Activated effector memory CD4-positive, alpha-beta T cell treated with Interleukin-2 at 50 U/mL for 16 hours (primary cell): Measurements from ENCODE around the gene FASTK.
"Not testable (repeated sequence)": the region's sequence is repeated elsewhere in the genome, so short reads cannot be mapped to it uniquely, and the experiment has no call there.

Experiments
- DNase-seq: peaks from one replicate; pipeline ENCODE4 v3.0.0-alpha.2; 2020

The FASTK gene

DNA sequence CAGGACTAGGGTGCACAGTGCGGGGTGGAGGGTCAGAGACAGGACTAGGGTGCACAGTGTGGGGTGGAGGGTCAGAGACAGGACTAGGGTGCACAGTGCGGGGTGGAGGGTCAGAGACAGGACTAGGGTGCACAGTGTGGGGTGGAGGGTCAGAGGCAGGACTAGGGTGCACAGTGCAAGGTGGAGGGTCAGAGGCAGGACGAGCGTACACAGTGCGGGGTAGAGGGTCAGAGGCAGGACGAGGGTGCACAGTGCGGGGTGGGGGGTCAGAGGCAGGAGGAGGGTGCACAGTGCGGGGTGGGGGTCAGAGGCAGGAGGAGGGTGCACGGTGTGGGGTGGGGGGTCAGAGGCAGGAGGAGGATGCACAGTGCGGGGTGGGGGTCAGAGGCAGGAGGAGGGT, 37.2 kb downstream of the FASTK start:
- DNase-seq = not testable (repeated sequence)

DNA sequence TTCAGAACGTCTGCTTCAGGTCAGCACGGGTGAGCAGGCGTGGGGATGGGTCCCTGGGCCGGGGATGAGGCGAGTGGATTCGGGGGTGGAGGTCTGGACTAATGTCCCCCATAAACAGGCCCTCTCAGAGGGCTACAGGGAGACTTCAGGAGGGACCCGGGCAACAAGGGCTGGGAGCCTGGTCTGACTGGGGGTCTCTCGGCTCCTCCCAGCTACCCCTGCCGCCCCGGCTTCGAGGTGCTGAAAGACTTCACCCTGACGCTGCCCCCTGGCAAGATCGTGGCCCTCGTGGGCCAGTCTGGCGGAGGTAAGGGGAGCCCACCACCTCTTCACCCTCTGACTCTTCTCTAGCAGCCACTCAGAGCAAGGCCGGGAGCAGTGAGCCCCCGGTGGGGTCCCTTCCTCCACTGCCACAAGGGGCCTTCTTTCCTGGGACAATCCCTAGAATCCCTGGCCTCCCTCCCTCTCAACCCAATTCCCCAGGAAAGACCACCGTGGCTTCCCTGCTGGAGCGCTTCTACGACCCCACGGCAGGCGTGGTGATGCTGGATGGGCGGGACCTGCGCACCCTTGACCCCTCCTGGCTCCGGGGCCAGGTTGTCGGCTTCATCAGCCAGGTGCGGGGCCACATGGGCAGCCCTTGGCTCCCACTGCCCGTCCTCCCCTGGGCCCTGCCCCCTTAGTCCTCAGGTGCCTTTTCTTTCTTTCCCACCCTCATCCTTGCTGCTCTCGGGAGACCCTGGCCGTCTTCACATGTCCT, 39.8 kb downstream of the FASTK start:
- DNase-seq = no peak

DNA sequence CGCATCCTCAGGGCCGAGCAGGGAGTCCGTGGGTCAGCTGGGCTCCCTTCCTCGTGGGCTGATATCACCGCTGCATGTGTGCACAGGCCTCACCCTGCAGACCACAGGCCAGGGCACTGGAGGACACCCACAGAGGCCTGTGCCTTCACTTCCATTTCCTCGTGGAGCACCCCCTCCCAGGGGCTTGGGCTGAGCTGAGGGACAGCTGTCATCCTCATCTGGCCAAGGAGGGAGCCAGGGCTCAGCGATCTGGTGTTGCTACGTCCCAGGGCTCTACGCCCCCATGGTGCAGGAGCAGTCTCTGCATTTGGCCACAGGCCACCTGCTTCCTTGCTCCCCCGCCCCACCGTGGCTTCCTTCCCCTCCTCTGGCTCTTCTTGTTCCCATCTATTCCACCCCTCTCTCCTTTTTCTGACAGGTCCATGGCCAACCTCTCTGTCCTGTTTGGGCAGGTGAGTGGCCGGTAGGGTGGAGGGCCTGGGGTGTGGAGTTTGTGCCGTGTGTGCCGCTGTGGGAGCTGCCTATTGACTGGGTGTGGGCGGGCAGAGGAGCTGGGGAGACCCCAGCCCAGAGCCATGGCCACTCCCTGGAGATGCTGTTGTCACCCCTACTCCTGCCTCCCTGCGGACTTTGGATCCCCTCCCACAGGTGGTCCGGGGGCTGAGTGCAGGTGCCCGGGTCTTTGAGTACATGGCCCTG, 40.6 kb downstream of the FASTK start:
- no peak for DNase-seq

DNA sequence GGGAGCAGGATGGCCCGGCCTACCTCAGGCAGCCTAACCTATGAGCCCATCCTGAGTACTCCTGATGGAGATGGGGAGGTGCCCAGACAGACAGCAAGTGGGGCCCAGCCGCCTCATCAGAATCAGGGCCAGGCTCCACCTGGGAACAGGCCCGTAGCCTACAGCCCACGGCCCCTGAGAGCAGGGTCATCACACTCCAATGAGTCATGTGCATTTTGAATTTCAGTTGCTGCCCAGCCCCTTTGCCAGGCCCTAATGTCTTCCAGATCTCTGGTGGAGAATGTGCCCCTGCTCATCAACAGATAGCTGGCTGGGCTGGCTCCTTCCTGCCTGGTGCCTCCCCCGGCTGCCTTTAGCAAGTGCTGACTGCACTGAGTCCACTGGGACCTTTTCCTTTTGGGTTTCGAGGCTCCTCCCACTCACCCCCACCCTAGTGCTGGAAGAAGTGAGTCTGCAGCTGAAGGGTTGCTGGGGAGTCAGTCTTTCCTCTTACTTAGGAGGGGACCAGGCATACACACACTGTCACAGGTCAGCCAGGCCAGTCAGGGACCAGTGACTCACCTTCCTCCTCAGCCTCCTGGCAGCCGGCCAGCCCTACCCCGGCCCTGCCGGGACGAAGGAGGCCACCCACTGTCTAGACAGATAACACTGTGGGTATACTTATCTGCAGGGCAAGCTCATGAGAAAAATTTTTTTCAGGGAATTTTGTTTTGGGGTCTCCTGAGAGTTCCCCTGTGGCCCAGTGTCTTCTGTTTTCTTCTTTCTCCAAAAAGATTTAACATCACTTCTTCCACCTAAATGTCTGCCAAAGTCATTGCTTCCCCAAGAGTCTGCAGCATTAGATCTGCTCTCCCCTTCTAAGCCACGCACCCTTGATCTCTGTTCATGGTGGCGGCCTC, 41.4 kb downstream of the FASTK start:
- DNase-seq = no peak

DNA sequence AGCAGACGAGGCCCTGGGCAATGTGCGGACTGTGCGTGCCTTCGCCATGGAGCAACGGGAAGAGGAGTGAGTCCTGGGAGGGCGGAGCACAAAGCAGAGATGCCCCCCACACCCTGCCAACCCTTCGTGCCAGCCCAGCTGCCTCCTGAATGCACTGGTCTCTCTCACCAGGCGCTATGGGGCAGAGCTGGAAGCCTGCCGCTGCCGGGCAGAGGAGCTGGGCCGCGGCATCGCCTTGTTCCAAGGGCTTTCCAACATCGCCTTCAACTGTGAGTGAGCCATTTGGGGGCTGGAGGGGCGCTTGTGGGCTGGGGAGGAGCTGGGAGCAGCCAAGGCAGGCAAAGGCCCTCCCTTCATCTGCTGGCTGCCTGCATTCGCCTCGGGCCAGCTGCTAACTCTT, 44.7 kb downstream of the FASTK start:
- DNase-seq = no peak

DNA sequence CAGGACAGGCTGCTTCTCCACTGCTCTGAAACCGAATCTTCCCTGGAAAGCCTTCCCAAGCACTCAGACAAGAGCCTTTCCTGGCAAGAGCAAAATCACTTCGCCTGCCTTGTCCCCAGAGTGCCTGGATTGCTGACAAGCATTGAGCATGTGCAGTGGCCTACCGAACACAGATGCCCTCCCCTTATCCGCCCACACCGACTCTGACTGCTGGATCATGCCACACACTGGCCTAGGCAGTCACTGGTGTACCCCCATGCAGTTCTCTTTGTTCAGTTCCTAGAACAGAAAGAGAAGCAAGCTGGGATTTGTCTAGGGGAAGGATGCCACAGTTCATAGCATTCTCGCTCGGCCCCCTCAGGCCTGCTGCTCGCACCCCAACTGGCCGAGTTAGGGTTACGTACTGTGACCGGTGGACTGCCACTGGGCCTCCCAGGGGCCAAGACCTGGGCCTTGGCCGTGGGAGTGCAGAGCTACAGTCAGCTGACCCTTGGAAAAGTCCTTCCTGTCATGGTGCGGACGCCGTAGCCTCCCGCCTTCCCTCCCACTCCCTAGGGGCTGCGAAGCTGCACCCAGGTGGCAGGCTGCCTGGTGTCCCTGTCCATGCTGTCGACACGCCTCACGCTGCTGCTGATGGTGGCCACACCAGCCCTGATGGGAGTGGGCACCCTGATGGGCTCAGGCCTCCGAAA, 45.4 kb downstream of the FASTK start:
- no peak for DNase-seq

DNA sequence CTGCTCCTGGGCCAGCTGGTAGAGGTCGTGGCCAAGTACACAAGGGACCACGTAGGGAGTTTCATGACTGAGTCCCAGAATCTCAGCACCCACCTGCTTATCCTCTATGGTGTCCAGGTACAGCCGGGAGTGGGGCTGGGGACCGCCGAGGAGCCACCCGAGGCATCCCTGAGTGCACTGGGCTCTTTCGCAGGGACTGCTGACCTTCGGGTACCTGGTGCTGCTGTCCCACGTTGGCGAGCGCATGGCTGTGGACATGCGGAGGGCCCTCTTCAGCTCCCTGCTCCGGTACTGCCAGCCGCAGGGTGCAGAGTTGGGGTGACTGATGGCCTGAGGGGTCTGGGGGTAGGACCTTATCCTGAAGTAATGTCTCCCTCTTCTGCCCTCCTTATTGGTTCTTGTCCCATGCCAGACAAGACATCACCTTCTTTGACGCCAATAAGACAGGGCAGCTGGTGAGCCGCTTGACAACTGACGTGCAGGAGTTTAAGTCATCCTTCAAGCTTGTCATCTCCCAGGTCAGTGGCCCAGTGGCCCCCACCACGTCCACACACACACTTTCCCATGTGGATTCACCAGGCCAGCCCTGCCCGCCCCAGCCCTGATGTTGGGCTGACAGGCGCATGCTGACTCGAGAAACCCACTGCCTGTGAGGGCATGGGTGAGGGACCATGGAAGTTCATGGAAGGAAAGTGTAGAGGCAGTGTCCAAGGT, 46.1 kb downstream of the FASTK start:
- no peak for DNase-seq

DNA sequence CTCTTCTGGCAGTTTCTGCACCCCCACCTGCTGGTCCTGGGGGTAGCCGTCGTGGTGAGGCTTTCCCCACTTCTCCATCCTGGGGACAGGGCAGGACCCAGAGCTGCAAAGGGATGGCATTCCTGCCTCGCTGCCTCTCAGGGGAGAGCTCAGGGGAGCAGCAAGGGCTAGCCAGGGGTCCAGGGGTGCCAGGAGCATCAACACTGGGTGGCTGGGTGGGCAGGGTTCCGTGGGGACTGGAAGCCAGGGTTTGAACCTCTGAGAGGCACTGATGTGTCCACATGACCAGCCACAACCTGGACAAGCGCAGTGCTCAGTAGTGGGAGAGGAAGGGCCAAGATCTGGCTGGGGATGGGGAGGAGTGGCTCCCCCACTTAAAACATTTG, 46.8 kb downstream of the FASTK start:
- no peak for DNase-seq

DNA sequence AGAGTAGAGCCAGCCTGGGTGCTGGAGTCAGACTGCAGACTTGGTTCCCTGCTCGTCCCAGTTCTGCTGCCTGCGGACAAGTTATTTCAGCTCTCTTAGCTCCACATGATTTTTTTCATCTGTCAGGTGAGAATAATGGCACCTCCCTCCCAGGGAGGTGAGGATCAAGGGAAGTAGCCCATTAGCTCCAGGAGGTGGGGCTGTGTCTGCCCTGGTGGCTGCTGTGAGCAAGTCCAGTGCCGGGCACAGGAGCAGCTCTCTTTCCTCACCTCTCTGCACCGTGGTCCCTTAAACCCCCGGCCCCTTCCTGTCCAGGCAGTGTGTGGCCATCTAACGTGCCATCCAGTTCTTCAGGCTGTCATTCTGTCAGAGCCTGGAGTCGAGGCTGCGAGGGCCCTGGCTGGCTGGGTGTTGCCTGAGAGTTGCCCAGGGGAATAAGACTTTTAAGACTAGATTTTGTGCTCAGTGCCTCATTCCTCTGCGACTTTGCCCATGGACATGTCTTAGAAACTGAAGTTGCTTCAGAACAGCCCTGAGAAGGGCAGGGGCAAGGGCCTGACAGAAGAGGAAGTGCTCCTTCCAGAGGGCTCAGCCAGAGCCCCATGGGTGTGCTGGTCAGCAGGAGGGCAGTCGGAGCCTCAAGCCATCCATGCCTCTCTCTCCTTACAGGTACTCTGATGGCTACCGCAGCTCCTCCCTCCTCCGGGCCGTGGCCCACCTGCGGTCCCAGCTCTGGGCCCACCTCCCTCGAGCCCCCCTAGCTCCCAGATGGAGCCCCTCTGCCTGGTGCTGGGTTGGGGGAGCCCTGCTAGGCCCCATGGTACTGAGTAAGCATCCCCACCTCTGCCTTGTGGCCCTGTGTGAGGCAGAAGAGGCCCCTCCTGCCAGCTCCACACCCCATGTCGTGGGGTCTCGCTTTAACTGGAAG, 47.4 kb downstream of the FASTK start:
- DNase-seq = no peak

DNA sequence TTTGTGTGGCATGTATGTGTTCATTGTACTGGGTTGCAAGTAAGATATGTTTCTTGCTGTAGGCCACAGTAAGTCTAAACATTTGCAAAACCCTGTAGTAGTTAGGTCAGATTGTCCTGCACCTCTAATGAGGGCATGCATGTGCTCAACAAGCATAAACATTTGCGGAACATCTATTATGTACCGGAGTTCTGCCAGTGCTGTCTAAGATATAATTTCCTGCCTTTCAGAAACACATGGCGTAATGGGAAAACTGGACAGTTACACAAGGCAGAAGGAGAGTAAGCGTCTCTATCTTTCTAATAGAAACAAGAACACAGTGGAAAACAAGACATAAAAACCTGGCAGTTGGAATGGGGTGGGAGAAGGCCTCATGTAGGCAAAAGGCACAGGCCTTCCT, 49.6 kb downstream of the FASTK start:
- no peak for DNase-seq

DNA sequence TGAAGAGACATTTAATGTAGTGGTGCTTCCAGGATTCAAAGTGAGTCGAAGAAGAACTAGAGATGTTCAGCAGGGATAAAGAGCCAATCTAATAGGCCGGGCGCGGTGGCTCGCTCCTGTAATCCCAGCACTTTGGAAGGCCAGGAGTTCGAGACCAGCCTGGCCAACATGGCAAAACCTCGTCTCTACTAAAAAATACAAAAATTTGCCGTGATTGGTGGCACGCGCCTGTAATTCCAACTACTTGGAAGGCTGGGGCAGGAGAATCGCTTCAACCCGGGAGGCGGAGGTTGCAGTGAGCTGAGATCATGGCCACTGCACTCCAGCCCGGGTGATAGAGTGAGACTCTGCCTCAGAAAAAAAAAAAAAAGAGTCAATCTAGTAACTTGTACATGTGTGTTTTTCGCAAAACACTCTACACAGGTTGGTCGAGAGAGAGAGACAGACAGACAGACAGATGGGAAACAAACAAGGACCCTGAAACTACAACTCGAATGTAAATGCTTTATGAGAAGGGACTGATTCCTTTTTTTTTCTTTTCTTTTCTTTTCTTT, 51.6 kb downstream of the FASTK start:
- no peak for DNase-seq

DNA sequence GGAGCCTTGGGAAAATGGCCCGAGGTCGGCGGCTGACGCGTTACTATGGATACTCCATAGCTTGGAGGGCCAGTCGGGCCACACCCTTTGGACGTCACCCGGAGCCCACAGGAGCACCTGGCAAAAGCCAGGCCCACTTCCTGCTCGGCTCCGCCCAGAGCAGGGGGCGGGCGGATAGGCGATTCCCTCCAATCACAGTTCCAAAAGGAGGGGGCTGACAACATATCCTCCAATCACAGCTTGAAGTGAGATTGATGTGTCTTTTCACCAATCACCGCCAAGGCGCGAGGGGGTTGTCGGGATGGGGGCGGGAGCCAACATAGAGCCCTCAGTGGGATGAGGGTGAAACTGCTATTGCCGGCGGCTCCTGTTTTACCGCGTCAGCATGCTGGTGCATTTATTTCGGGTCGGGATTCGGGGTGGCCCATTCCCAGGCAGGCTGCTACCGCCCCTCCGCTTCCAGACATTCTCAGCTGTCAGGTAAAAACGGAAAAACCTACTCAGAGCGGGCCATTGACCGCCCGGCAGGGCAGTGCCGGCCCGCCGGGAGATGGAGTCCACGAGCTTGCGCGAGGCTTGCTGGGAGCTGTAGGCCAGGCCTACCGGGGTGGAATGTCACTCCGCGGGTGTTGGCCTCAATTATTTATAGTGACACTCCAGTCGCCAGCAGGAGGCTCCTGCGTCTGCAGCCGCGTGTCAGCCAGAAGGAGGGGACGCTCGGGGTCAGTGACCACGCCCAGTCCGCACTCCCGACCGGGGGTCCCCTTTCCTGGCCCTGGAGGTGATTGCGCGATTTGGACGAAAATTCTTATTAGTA, 52.3 kb downstream of the FASTK start, which contains the start of gene ABCB8:
Gene ABCB8 (plus strand): TSS at position 320 of the 817 bp plus-strand sequence. CDS start 66 bp downstream, at position 386.
- peak; percentile 97 for DNase-seq

DNA sequence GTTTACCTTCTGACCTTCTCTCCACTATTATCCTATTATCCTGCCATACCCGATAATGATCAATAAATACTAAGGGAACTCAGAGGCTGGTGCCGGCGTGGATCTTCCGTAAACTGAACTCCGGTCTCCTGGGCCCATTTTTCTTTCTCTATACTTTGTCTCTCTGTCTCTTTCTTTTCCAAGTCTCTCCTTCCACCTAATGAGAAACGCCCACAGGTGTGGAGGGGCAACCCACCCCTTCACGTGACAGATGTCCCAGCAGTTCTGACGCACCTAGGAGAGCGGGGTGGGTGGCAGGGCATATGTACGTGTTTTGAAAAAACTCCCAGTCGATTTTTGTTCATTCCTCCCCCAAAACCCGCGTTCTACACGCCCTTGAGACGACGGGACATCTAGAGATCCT, 52.9 kb downstream of the FASTK start:
- not testable (repeated sequence) for DNase-seq

DNA sequence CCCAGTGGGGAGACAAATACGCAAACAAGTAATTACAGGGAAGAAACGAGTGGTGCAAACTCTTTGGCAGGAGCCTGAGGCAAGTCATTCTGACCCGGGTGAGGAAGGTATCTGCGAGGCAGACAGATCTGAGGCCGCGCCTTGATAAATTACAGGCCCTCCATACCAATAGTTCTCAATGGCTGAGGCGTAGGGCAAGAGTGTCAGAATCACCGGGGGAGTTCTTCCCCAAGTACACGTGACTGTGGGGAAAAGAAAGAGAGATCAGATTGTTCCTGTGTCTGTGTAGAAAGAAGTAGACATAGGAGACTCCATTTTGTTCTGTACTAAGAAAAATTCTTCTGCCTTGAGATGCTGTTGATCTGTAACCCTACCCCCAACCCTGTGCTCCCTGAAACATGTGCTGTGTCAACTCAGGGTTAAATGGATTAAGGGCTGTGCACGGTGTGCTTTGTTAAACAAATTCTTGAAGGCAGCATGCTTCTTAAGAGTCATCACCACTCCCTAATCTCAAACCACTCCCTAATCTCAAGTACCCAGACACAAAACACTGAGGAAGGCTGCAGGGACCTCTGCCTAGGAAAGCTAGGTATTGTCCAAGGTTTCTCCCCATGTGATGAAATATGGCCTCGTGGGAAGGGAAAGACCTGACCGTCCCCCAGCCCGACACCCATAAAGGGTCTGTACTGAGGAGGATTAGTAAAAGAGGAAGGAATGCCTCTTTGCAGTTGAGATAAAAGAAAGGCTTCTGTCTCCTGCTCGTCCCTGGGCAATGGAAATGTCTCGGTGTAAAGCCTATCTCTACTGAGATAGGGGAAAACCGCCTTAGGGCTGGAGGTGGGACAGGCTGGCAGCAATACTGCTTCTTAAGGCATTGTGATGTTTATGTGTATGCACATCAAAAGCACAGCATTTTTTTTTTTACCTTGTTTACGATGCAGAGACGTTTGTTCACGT, 53.6 kb downstream of the FASTK start:
- not testable (repeated sequence) for DNase-seq
